HCT116 (cell line): ENCODE measurements around the gene VIPR2. TPM values are rescaled to one million over a fixed set of nuclear protein-coding genes. Genes with fewer than 3 reads are reported as not detected.

ENCODE experiments used
- ATAC-seq: fragments of 200-7000 bp; cut with Tn5 transposase; 2 replicates; pipeline ENCODE4 v1.9.1; 2020; ENCODE audit warnings: mild to moderate bottlenecking, moderate library complexity
- BruUV-seq: library from RNA; stranded (reverse); fragments of 400-500 nt; replicated peaks from 2 replicates; lab custom pipeline; 2021; lab: Mats Ljungman, UMichigan
- CTCF ChIA-PET: fragments of 300-600 bp; sonication (Branson Sonifier 250); formaldehyde crosslinking; loops from one replicate; lab custom pipeline; 2021; ENCODE audit warnings: antibody characterized with exemption; lab: Charles Lee
- POLR2A ChIA-PET: fragments of 300-600, 350-600 bp; sonication (Branson Sonifier 250); formaldehyde crosslinking; loops from one replicate; lab custom pipeline; 2021; ENCODE audit warnings: antibody characterized with exemption; lab: Charles Lee
- RAD21 ChIA-PET, 2 experiments: fragments of 300-600 bp; sonication (Branson Sonifier 250); formaldehyde crosslinking; loops; one replicate each; lab custom pipeline; 2023; ENCODE audit warnings: low total read pairs in 2 of 2; ENCODE audit not compliant: uncharacterized antibody in 2 of 2, unreplicated experiment in 2 of 2, low non-redundant PET in 1 of 2; lab: Charles Lee
- DNase-seq: peaks from one replicate; pipeline ENCODE4 v3.0.0-alpha.2; 2010; ENCODE audit warnings: low read depth, low spot score
- H2AFZ ChIP-seq: fragments of 200-600 bp; shearing (Covaris generic), sonication (generic); 2 replicates; pipeline ENCODE4 v1.6.1; 2017; ENCODE audit warnings: low read depth, mixed run types, mixed read lengths, antibody characterized with exemption, low read length; ENCODE audit not compliant: poor library complexity, severe bottlenecking
- H3K27ac ChIP-seq: 2 replicates; pipeline ENCODE4 v1.5.1; 2012; ENCODE audit warnings: low read depth, low read length
- H3K27me3 ChIP-seq: fragments of 200-600 bp; sonication (generic); 2 replicates; pipeline ENCODE4 v1.6.1; 2016; ENCODE audit warnings: mixed run types, low read length, mixed read lengths; ENCODE audit not compliant: insufficient read depth
- H3K36me3 ChIP-seq, 2 experiments: fragments of 200-500 bp in 1 of 2; fragments of 200-600 bp in 1 of 2; sonication (Bioruptor generic) in 1 of 2; sonication (generic) in 1 of 2; 2 replicates each; pipeline versions ENCODE4 v1.5.1 to v1.6.1; 2014 to 2016; ENCODE audit warnings: low read length in 2 of 2, inconsistent platforms in 1 of 2, mixed read lengths in 1 of 2, mixed run types in 1 of 2; ENCODE audit not compliant: insufficient read depth in 2 of 2, control insufficient read depth in 1 of 2
- H3K4me1 ChIP-seq, 2 experiments: fragments of 200-600 bp in 1 of 2; sonication (generic) in 1 of 2; 2 replicates each; pipeline versions ENCODE4 v1.5.1 to v1.6.1; 2012 to 2017; ENCODE audit warnings: low read length in 2 of 2, inconsistent platforms in 1 of 2, mild to moderate bottlenecking in 1 of 2, mixed read lengths in 1 of 2, mixed run types in 1 of 2, moderate library complexity in 1 of 2; ENCODE audit not compliant: insufficient read depth in 2 of 2, control insufficient read depth in 1 of 2
- H3K4me2 ChIP-seq: fragments of 200-600 bp; sonication (generic); 2 replicates; pipeline ENCODE4 v1.6.1; 2017; ENCODE audit warnings: mixed run types, low read length, mixed read lengths
- H3K4me3 ChIP-seq, 2 experiments: fragments of 200-600 bp in 1 of 2; sonication (generic) in 1 of 2; replicated peaks in 1 of 2; 2 replicates each; pipeline ENCODE4 v1.5.1; 2011 to 2016; ENCODE audit warnings: low read length in 2 of 2, control low read depth in 1 of 2, low read depth in 1 of 2, mild to moderate bottlenecking in 1 of 2, mixed read lengths in 1 of 2, mixed run types in 1 of 2
- H3K79me2 ChIP-seq: fragments of 200-600 bp; sonication (generic); 2 replicates; pipeline ENCODE4 v1.6.1; 2017; ENCODE audit warnings: mild to moderate bottlenecking, mixed run types, low read length, moderate library complexity, mixed read lengths; ENCODE audit not compliant: insufficient read depth
- H3K9ac ChIP-seq: fragments of 200-600 bp; sonication (generic); 2 replicates; pipeline ENCODE4 v1.6.1; 2016; ENCODE audit warnings: low read length, mixed read lengths
- H3K9me2 ChIP-seq: fragments of 200-600 bp; sonication (generic), shearing (Covaris generic); 2 replicates; pipeline ENCODE4 v1.6.1; 2017; ENCODE audit warnings: mixed run types, mild to moderate bottlenecking, moderate library complexity; ENCODE audit not compliant: insufficient read depth
- H3K9me3 ChIP-seq, 2 experiments: fragments of 200-500 bp in 1 of 2; fragments of 200-600 bp in 1 of 2; sonication (Bioruptor generic) in 1 of 2; sonication (generic) in 1 of 2; 2 replicates each; pipeline ENCODE4 v1.6.1; 2014 to 2017; ENCODE audit warnings: low read length in 2 of 2, mixed read lengths in 2 of 2, inconsistent platforms in 1 of 2, low read depth in 1 of 2, mild to moderate bottlenecking in 1 of 2, mixed run types in 1 of 2, moderate library complexity in 1 of 2; ENCODE audit not compliant: control insufficient read depth in 1 of 2, insufficient read depth in 1 of 2
- H4K20me1 ChIP-seq: fragments of 200-600 bp; sonication (generic), shearing (Covaris generic); 2 replicates; pipeline ENCODE4 v1.6.1; 2017; ENCODE audit warnings: mixed run types, mild to moderate bottlenecking, moderate library complexity; ENCODE audit not compliant: insufficient read depth
- ATF3 ChIP-seq: IDR thresholded peaks from 2 replicates; pipeline ENCODE4 v1.6.1; 2012
- CBX3 ChIP-seq: IDR thresholded peaks from 2 replicates; pipeline ENCODE4 v1.6.1; 2012; ENCODE audit warnings: low read depth
- CEBPB ChIP-seq: IDR thresholded peaks from 2 replicates; pipeline ENCODE4 v1.6.1; 2012; ENCODE audit warnings: low read depth
- EGR1 ChIP-seq: IDR thresholded peaks from 2 replicates; pipeline ENCODE4 v1.6.1; 2012; ENCODE audit warnings: low read depth
- EZH2 ChIP-seq: fragments of 200-600 bp; sonication (generic); IDR thresholded peaks from 2 replicates; pipeline ENCODE4 v1.6.1; 2017; ENCODE audit warnings: antibody characterized with exemption, mixed run types
- EZH2phosphoT487 ChIP-seq: fragments of 200-600 bp; IDR thresholded peaks from 2 replicates; pipeline ENCODE4 v1.6.1; 2018; ENCODE audit warnings: antibody characterized with exemption, borderline replicate concordance
- FOSL1 ChIP-seq: IDR thresholded peaks from 2 replicates; pipeline ENCODE4 v1.6.1; 2012; ENCODE audit warnings: low read depth
- JUND ChIP-seq: IDR thresholded peaks from 2 replicates; pipeline ENCODE4 v1.6.1; 2012
- POLR2A ChIP-seq: IDR thresholded peaks from 2 replicates; pipeline ENCODE4 v1.7.0; 2011; ENCODE audit warnings: borderline replicate concordance; ENCODE audit not compliant: insufficient read depth, insufficient read length; ENCODE audit errors: extremely low read depth
- POLR2AphosphoS5 ChIP-seq: IDR thresholded peaks from 2 replicates; pipeline ENCODE4 v1.6.1; 2011; ENCODE audit warnings: mild to moderate bottlenecking, low read depth, low read length, moderate library complexity
- REST ChIP-seq: IDR thresholded peaks from 2 replicates; pipeline ENCODE4 v1.6.1; 2012; ENCODE audit warnings: low read depth
- SP1 ChIP-seq: IDR thresholded peaks from 2 replicates; pipeline ENCODE4 v1.6.1; 2012; ENCODE audit warnings: low read depth
- SRF ChIP-seq: IDR thresholded peaks from 2 replicates; pipeline ENCODE4 v1.6.1; 2012; ENCODE audit warnings: low read depth
- YY1 ChIP-seq: IDR thresholded peaks from 2 replicates; pipeline ENCODE4 v1.6.1; 2011; ENCODE audit warnings: low read length, low read depth, moderate library complexity, mild to moderate bottlenecking; ENCODE audit not compliant: insufficient replicate concordance; ENCODE audit errors: extremely low read depth
- ZBTB33 ChIP-seq: IDR thresholded peaks from 2 replicates; pipeline ENCODE4 v1.6.1; 2011; ENCODE audit warnings: mild to moderate bottlenecking, low read length, moderate library complexity; ENCODE audit not compliant: insufficient replicate concordance; ENCODE audit errors: extremely low read depth
- ZFX ChIP-seq: fragments of 450-650 bp; IDR thresholded peaks from 2 replicates; pipeline ENCODE4 v1.6.1; 2017
- ZNF274 ChIP-seq: fragments of 200-500 bp; sonication (Bioruptor generic); IDR thresholded peaks from 2 replicates; pipeline ENCODE4 v1.6.1; 2014; ENCODE audit warnings: mild to moderate bottlenecking, low read depth, low read length, inconsistent platforms
- intact Hi-C: fragments of 100-400 bp; cut with micrococcal nuclease; formaldehyde crosslinking; loops from 2 replicates; pipeline ENCODE4 v1.10.0; 2022
- total RNA-seq: library from RNA; stranded (reverse); gene quantifications from one replicate; pipeline ENCODE4 v1.2.1, GENCODE V29; 2021; ENCODE audit not compliant: unreplicated experiment

Gene VIPR2
- total RNA-seq, 1 experiment from 2014 or later = 0.10 TPM

- H3K36me3 ChIP-seq = no peaks in the 10 kb centered on the region
- H3K4me2 ChIP-seq = no peak overlapping the region
- no peaks in the 10 kb centered on the region for H4K20me1 ChIP-seq
- H2AFZ ChIP-seq = no peak overlapping the region
- peaks cover 5% of the 10 kb centered on the region; the same call in 1 of the 2 replicates for H3K27me3 ChIP-seq
- no peaks in the 10 kb centered on the region for H3K79me2 ChIP-seq
- no TSS peak for BruUV-seq
- no peak for TF ChIP-seq SRF
- TF ChIP-seq SP1 = no peak
- TF ChIP-seq CEBPB = no peak
- no peak for TF ChIP-seq REST
- no peak for TF ChIP-seq CBX3
- no peak for TF ChIP-seq FOSL1
- no peak for TF ChIP-seq ZFX
- TF ChIP-seq YY1 = no peak
- no peak for TF ChIP-seq EGR1
- no peak for TF ChIP-seq POLR2A
- TF ChIP-seq EZH2 = no peak
- TF ChIP-seq POLR2AphosphoS5 = no peak
- no peak for TF ChIP-seq ATF3
- TF ChIP-seq EZH2phosphoT487 = no peak
- no peak for TF ChIP-seq ZBTB33
- no peak for TF ChIP-seq JUND
- TF ChIP-seq ZNF274 = no peak
- TF ChIP-seq, all 23 proteins: peak for 0
- CTCF ChIA-PET = no interaction called here
- no peaks in the 10 kb centered on the region for H3K9me2 ChIP-seq
- peaks cover 0 to 17% of the 10 kb centered on the region in 2 experiments; a peak in 2 of 4 replicates for H3K4me1 ChIP-seq
- no peak overlapping the region for H3K9ac ChIP-seq
- POLR2A ChIA-PET = no interaction called here
- H3K4me3 ChIP-seq = no peak overlapping the region
- no peak for ATAC-seq
- RAD21 ChIA-PET = no interaction called here
- no peak for DNase-seq
- no peak overlapping the region for H3K27ac ChIP-seq
- no peaks in the 10 kb centered on the region for H3K9me3 ChIP-seq
- intact Hi-C loops = no loop called here
Measured at GRCh38 chr7:159103382-159104187, 41.1 kb downstream of the VIPR2 start.
